ENCODE results near the gene LRRC71.

DNA sequence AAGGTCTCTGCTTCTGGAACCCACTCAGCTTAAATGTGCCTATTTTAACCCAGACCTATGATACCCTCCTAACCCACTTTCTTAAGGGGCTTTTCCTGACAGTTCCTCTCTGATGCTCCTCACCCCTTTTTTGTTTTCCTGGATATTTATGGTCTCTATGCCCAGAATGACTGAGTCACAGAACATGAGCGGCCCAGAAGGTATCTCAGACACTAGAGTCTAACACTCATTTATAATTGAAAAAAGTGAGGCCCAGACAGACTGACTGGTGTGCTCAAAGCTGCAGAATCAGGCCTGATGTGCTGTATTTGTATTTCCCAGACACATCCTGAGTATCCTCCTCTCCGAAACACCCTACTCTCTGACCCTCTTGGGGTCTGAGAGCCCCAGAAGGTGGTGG lies 44.0 kb downstream of the LRRC71 start:
- TF ChIP-seq, protein P1, sequence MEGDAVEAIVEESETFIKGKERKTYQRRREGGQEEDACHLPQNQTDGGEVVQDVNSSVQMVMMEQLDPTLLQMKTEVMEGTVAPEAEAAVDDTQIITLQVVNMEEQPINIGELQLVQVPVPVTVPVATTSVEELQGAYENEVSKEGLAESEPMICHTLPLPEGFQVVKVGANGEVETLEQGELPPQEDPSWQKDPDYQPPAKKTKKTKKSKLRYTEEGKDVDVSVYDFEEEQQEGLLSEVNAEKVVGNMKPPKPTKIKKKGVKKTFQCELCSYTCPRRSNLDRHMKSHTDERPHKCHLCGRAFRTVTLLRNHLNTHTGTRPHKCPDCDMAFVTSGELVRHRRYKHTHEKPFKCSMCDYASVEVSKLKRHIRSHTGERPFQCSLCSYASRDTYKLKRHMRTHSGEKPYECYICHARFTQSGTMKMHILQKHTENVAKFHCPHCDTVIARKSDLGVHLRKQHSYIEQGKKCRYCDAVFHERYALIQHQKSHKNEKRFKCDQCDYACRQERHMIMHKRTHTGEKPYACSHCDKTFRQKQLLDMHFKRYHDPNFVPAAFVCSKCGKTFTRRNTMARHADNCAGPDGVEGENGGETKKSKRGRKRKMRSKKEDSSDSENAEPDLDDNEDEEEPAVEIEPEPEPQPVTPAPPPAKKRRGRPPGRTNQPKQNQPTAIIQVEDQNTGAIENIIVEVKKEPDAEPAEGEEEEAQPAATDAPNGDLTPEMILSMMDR (IDR thresholded peaks at IDR 0.05): no peak
- TF ChIP-seq POLR2A (IDR thresholded peaks at IDR 0.05): no peak

Measured in Peyer's patch (tissue), 4 donors.